Sigmoid colon (tissue), 7 donors: Measurements from ENCODE around the gene IPO13. TPM values are rescaled to one million over a fixed set of nuclear protein-coding genes. Genes with fewer than 3 reads are reported as not detected.

Experiments used
- DNase-seq: peaks from one replicate; pipeline ENCODE4 v3.0.0-alpha.2; 2019
- H3K27ac ChIP-seq, 4 donors: fragments of 200-600 bp; sonication (generic); one replicate each; pipeline ENCODE4 v1.5.1; 2016 to 2019; ENCODE audit warnings: mild to moderate bottlenecking in 1 of 4
- H3K27me3 ChIP-seq, 3 donors: fragments of 200-600 bp; sonication (generic); one replicate each; pipeline ENCODE4 v1.5.1; 2019; ENCODE audit warnings: mild to moderate bottlenecking in 1 of 3
- H3K36me3 ChIP-seq, 4 donors: fragments of 200-600 bp; sonication (generic); one replicate each; pipeline ENCODE4 v1.5.1; 2016 to 2019
- H3K4me1 ChIP-seq, 4 donors: fragments of 200-600 bp; sonication (generic); one replicate each; pipeline ENCODE4 v1.5.1; 2017 to 2019
- H3K4me3 ChIP-seq, 4 donors: fragments of 200-600 bp; sonication (generic); one replicate each; pipeline ENCODE4 v1.5.1; 2017 to 2019; ENCODE audit warnings: mild to moderate bottlenecking in 2 of 4, moderate library complexity in 1 of 4
- H3K9me3 ChIP-seq, 4 donors: fragments of 200-600 bp in 3 of 4; sonication (generic) in 3 of 4; one replicate each; pipeline versions ENCODE4 v1.5.1 to v1.6.1; 2013 to 2019
- CTCF ChIP-seq, 4 experiments: fragments of 450-650 bp in 3 of 4; fragments of 200-600 bp in 1 of 4; IDR thresholded peaks; one replicate each; pipeline ENCODE4 v1.5.1; 2016 to 2019; ENCODE audit warnings: antibody characterized with exemption in 4 of 4, mild to moderate bottlenecking in 3 of 4, moderate library complexity in 2 of 4
- EP300 ChIP-seq, 4 donors: sonication (generic); formaldehyde crosslinking; IDR thresholded peaks; one replicate each; pipeline ENCODE4 v1.6.1; 2017; ENCODE audit warnings: antibody characterized with exemption in 4 of 4
- POLR2A ChIP-seq, 2 donors: fragments of 450-650 bp; IDR thresholded peaks; one replicate each; pipeline ENCODE4 v1.6.1; 2016; ENCODE audit warnings: antibody characterized with exemption in 2 of 2, mild to moderate bottlenecking in 2 of 2, moderate library complexity in 2 of 2
- POLR2AphosphoS5 ChIP-seq, 4 donors: sonication (generic); formaldehyde crosslinking; IDR thresholded peaks; one replicate each; pipeline ENCODE4 v1.6.1; 2017; ENCODE audit warnings: antibody characterized with exemption in 4 of 4
- WGBS, 2 donors: extraction: QIAGEN DNeasy Blood & Tissue Kit; methylation state at CpG; one replicate each; pipeline ENCODE4 v1.1.7; 2013; 5-methylcytosine and 5-hydroxymethylcytosine counted together
- intact Hi-C: fragments of 100-400 bp; cut with DNase I; formaldehyde crosslinking; loops from one replicate; pipeline ENCODE4 v1.15.1; 2023
- polyA plus RNA-seq, 3 donors: library from polyadenylated mRNA; stranded (reverse); fragments of 200-250 nt; gene quantifications; one replicate each; pipeline ENCODE4 v1.2.3, GENCODE V29; 2013
- total RNA-seq, 4 donors: library from RNA; depleted of rRNA; stranded (reverse); fragments of >200 nt; gene quantifications; one replicate each; pipeline ENCODE4 v1.1.0, GENCODE V29; 2016
- donor health status: healthy with polysubstance abuse.
- donor health status: Bipolar disorder and iron deficiency.
- donor health status: healthy.

The IPO13 gene
- total and polyA plus RNA-seq, 7 donors: 9.6 to 27.1 (median 16.1) TPM

GRCh38 chr1:44015206-44015605 is 68.5 kb downstream of the IPO13 start:
- Histone ChIP-seq H3K27ac (no peak overlapping the region), H3K27me3 (no peaks in the 10 kb centered on the region), H3K4me3 (no peak overlapping the region), H3K9me3 (no peaks in the 10 kb centered on the region), H3K36me3 (peaks cover 0 to 7% (median 2%) of the 10 kb centered on the region in 4 donors), H3K4me1 (no peaks in the 10 kb centered on the region)
- 81 to 84% methylated on average over 3 of the region's 3 CpGs for WGBS, 2 donors
- intact Hi-C loops: no loop called here
- TF ChIP-seq POLR2AphosphoS5 (IDR thresholded peaks at IDR 0.05): no peak
- TF ChIP-seq POLR2A (IDR thresholded peaks at IDR 0.05): no peak
- TF ChIP-seq EP300 (IDR thresholded peaks at IDR 0.05): no peak
- TF ChIP-seq CTCF (IDR thresholded peaks at IDR 0.05): no peak
- DNase-seq: no peak

GRCh38 chr1:44016041-44016889 is 69.5 kb downstream of the IPO13 start:
- intact Hi-C loops: no loop called here
- no peak for DNase-seq
- Histone ChIP-seq H3K36me3 (peaks cover 0 to 11% (median 2%) of the 10 kb centered on the region in 4 donors), H3K27me3 (no peaks in the 10 kb centered on the region), H3K27ac (no peak overlapping the region), H3K4me3 (no peak overlapping the region), H3K9me3 (no peaks in the 10 kb centered on the region), H3K4me1 (no peaks in the 10 kb centered on the region)
- 90 to 92% methylated on average over 20 of the region's 20 CpGs for WGBS, 2 donors
- TF ChIP-seq POLR2AphosphoS5 (IDR thresholded peaks at IDR 0.05) (no peak), POLR2A (IDR thresholded peaks at IDR 0.05) (no peak), EP300 (IDR thresholded peaks at IDR 0.05) (no peak), CTCF (IDR thresholded peaks at IDR 0.05) (no peak)

- WGBS, 2 donors: 92 to 93% methylated on average over 20 of the region's 20 CpGs
- H3K4me3 ChIP-seq: no peak overlapping the region
- H3K36me3 ChIP-seq: peaks cover 0 to 17% (median 2%) of the 10 kb centered on the region in 4 donors
- intact Hi-C loops: no loop called here
- no peak overlapping the region for H3K27ac ChIP-seq
- no peak for DNase-seq
- no peak for TF ChIP-seq POLR2A (IDR thresholded peaks at IDR 0.05)
- no peak for TF ChIP-seq CTCF (IDR thresholded peaks at IDR 0.05)
- TF ChIP-seq POLR2AphosphoS5 (IDR thresholded peaks at IDR 0.05): no peak
- no peak for TF ChIP-seq EP300 (IDR thresholded peaks at IDR 0.05)
- no peaks in the 10 kb centered on the region for H3K4me1 ChIP-seq
- H3K27me3 ChIP-seq: no peaks in the 10 kb centered on the region
- H3K9me3 ChIP-seq: no peaks in the 10 kb centered on the region
These were observed 70.2 kb downstream of the IPO13 start for GRCh38 chr1:44016890-44017400.

Other genes with a start within 250 kb of the IPO13 start
- gene ST3GAL3, start 239.4 kb upstream of the IPO13 start, total RNA-seq: 10 to 100 TPM; 21.3 to 31.4 (median 23.8) TPM
- gene ST3GAL3, start 239.4 kb upstream of the IPO13 start, polyA plus RNA-seq: 10 to 100 TPM in 2 of 3 donors, 1 to 10 TPM in 1; 7.2 to 18.0 (median 13.1) TPM
- gene ARTN, start 13.1 kb upstream of the IPO13 start, total RNA-seq: 1 to 10 TPM in 1 of 4 donors, under 1 TPM in 1, not detected in 2; 0.99 to 1.8 TPM
- 1 to 10 TPM; 2.4 to 8.1 (median 4.9) TPM for gene ARTN, start 13.1 kb upstream of the IPO13 start, polyA plus RNA-seq
- gene DPH2, start 23.1 kb downstream of the IPO13 start, total RNA-seq: 10 to 100 TPM; 10.7 to 37.2 (median 12.8) TPM
- gene DPH2, start 23.1 kb downstream of the IPO13 start, polyA plus RNA-seq: 10 to 100 TPM; 10.8 to 31.3 (median 11.3) TPM
- 100 to 1,000 TPM in 3 of 4 donors, 10 to 100 TPM in 1; 67.9 to 152 (median 128) TPM for gene ATP6V0B, start 28.0 kb downstream of the IPO13 start, total RNA-seq
- 100 to 1,000 TPM; 108 to 286 (median 129) TPM for gene ATP6V0B, start 28.0 kb downstream of the IPO13 start, polyA plus RNA-seq
- 10 to 100 TPM; 30.1 to 55.9 (median 51.1) TPM for gene B4GALT2, start 32.3 kb downstream of the IPO13 start, total RNA-seq
- 10 to 100 TPM; 14.8 to 32.0 (median 26.4) TPM for gene B4GALT2, start 32.3 kb downstream of the IPO13 start, polyA plus RNA-seq
- 1 to 10 TPM; 2.7 to 6.6 (median 3.9) TPM for gene CCDC24, start 44.6 kb downstream of the IPO13 start, total RNA-seq
- gene CCDC24, start 44.6 kb downstream of the IPO13 start, polyA plus RNA-seq: 10 to 100 TPM; 16.7 to 19.2 (median 19.2) TPM
- 10 to 100 TPM in 2 of 4 donors, 1 to 10 TPM in 2; 5.4 to 16.6 (median 9.3) TPM for gene SLC6A9, start 84.5 kb downstream of the IPO13 start, total RNA-seq
- gene SLC6A9, start 84.5 kb downstream of the IPO13 start, polyA plus RNA-seq: 10 to 100 TPM in 1 of 3 donors, 1 to 10 TPM in 2; 2.4 to 24.5 (median 4.4) TPM
- gene KLF17, start 171.9 kb downstream of the IPO13 start, total RNA-seq: under 1 TPM in 3 of 4 donors, not detected in 1; 0.16 to 0.68 (median 0.28) TPM
- gene KLF17, start 171.9 kb downstream of the IPO13 start, polyA plus RNA-seq: not detected
- gene KLF18, start 194.7 kb downstream of the IPO13 start, total RNA-seq: not detected
- gene KLF18, start 194.7 kb downstream of the IPO13 start, polyA plus RNA-seq: under 1 TPM in 1 of 3 donors, not detected in 2; under 0.01 TPM